HuH-7 (cell line): ENCODE measurements around the gene SMG6.
"Not testable (repeated sequence)": the region's sequence is repeated elsewhere in the genome, so short reads cannot be mapped to it uniquely, and the experiment has no call there.

ENCODE experiments used
- DNase-seq: peaks from one replicate; pipeline ENCODE4 v3.0.0; 2011; ENCODE audit warnings: low spot score

Gene SMG6

GRCh38 chr17:2178798-2179501 is 124.6 kb downstream of the SMG6 start:
- no peak for DNase-seq

- DNase-seq: no peak
Measured at GRCh38 chr17:2177235-2177811, 126.3 kb downstream of the SMG6 start.

DNA sequence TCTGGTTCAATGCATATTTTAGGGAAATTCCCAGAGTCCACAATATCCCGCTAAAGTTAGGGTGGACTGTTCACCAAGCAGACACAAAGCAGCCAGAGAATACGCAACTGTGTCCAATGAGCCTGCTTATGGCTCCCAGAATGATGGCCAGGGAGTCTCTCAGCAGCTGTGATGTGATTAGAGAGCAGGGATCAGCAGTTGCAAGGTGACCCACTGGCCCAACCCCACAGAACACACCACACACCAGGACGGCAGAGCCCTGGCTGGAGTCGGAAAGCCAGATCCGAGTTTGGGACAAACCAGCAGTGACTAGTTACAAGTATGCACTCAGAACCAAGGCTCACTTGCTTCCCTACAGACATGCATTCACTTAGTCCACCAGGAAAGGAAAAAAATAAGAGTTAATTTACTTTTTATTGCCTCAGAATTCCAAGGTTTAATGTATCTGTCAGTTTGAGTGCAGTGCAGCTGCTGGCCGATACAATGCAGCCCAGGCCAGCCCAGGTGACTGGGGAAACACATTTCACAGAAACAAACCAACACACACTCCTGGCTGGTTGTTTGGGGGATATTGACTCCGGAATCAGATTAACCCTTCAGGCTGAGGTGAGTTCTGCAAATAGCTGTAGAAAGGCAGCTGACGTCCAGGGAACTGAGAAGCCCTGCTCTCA is 127.0 kb downstream of the SMG6 start:
- DNase-seq: no peak

DNA sequence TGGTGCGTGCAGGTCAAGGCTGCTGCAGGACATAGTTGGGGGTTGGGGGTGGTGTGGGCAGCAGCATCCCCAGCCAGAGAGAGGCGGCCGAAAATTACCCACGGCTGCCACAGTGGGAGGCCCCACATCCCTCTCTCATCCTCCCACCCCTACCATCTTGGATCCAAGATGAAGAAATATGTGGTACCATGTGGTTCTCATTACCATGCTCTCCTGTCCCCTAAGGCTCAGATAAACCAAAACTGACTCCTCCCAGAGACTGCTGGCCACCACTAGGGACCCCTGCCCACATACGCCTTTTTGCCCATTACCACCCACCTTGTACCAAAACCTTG is 128.3 kb downstream of the SMG6 start:
- no peak for DNase-seq

DNA sequence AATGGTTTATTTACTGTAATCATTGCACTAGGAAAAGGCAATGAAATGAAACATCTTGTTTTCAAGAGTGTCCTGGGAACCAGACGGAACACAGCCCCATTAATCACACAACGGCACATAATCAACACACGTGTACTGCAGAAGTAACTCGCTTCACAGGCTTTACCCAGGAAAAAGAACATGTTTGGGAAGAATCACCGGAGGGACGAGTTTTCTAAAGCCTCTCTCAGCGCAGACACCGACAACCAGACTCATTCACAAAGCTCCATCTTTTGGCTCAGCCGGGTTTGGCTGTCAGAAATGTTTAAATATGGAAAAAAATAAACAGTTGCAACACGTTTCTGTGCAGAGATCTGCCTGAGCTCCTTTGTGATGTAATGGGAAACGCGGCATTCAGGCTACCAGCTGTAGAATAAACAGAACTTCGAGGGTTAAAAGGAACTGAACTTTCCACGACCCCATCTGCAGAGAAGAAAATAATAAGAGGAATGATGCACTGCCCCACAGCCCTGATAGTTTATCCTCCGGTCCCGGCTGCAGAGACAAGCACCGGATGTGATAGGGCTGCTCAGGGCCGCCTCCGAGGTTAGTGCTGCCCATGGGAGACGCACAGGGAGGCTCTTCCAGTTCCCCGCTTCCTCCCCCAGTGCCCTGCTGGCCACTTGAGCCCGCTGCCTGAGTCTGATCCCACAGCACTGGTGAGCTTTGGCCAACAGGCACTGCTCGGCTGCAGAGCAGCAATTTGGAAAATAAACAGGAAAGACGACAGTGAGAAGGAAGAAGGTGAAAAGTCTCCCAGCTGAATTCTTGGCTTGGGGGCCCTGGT is 128.9 kb downstream of the SMG6 start:
- peak; percentile 34 for DNase-seq

DNA sequence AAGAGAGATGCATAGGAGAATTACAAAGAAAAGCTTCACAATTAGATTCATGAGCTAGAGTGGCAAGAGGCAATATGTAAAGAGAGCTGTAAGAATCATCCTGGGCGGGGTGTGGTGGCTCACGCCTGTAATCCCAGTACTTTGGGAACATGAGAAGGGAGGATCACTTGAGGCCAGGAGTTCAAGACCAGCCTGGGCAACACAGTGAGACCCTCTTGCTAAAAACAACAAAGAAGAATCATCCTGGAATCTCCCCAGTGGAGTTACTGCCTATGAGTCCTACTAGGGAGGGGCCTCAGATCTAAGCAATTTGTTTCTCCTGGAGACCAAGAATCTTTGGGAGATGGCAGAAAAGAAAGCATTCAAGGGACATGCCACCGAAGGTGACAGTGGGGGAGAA is 129.6 kb downstream of the SMG6 start:
- DNase-seq: no peak

- DNase-seq: no peak
Measured at GRCh38 chr17:2172999-2173398, 130.6 kb downstream of the SMG6 start.

DNA sequence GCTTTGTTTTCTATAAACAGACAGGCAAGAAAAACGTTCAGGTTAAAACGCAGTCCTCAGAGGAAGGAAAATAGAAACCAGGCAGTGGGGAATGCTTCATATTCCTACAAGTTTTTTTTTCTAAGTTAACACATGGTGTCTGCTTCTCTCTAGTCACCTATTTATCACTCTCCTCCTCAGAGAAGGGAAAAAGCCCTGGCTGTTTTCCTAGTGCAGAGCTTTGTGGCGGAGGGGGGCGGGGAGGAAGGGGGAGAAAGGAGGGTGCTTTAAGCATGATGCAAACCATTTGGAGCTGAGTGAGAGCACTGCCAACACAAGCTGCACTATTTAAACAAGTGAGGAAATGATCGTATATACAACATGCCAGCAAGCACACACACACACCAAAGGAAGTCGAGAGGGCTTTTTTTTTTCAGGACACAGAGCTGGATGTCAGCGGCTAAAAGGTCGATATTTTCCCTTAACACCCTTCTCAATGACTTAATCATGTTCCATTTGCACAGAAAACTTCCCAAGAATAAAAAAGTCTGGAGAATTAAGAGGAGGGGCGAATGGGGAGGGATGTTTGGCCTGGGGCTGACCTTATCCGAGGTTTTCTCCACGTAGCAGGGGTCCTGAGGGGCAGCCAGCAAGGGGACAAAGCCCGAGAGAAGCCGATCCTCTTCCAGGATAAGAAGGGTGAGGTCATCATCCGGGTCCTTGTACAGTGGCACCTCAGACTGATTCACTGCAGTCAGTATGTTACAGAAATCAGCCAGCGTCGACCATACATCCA is 131.3 kb downstream of the SMG6 start:
- DNase-seq: no peak

- DNase-seq: no peak
Measured at GRCh38 chr17:2171702-2172076, 131.9 kb downstream of the SMG6 start.

- peak; percentile 28 for DNase-seq
Measured at GRCh38 chr17:2170023-2170422, 133.6 kb downstream of the SMG6 start.

GRCh38 chr17:2165723-2166122 is 137.9 kb downstream of the SMG6 start:
- DNase-seq: not testable (repeated sequence)

GRCh38 chr17:2158396-2158780 is 145.2 kb downstream of the SMG6 start:
- no peak for DNase-seq

DNA sequence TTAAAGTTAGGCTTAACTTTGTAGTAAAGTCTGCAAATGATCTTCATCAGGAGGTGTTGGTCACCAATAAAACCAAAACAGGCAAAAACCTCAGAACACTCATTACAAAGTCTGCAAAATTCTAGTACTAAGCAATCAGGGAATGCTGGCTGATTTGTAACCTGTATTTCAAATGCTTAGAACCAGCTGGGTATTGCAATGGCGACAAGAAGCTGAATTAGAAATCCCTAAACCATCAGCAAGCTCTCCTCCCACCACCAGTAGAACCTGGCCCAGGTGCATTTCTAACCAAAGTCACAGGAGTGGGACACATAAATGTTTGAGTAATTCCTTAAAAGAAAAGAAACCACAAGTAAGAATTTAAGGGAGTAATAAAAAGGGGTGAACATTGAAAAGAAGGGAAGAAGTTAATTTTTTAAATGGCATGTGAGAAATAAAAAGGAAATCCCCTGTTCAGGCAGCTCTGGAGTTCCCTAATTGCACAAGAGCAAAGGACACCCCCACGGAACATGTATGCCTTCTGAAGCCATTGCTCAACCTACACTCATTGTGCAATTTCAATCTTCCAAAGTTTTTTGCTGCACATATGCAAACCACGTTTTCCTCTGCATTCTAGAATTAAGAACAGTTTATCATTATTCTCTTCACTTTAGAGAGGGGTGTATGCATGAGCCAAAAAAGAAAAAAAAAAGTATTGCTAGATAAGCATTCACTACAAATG is 145.8 kb downstream of the SMG6 start:
- no peak for DNase-seq

DNA sequence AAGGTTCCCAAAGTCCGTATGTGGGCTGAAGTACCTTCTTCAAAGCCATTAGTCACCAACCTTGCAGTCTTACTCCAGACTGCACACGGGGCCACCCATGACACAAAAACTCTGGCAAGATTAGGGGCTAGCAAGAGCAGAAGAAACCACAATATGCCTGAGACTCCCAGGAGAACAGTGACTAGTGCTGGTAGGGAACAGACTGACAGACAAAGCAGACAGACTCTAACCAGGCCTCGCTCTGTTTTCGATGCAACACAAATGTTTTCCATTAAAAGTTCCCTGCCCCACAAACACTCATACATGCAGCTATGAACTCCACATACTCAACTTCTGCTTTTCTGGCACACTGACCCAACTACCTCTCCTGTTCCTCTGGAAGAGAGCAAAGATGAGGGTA is 146.5 kb downstream of the SMG6 start:
- DNase-seq: no peak

- no peak for DNase-seq
Measured at GRCh38 chr17:2156666-2157065, 146.9 kb downstream of the SMG6 start.

DNA sequence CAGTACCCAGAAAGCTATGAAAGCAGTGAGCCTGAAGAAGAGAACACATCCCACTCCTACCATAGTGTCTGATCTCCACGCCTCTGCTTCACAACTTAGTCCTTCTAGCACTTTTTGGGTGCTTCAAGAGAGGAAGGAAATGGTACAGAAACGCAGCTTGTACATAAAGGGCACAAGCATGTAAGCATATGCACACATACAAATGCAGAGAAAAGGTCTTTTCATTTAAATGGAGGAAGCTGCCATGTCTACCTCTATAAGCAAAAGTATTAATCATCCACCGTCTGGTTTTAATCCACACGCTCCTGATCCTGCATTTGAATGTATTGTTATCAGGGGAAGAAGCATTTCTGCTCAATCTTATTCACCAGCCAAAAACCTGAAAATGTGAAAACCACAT is 148.0 kb downstream of the SMG6 start:
- DNase-seq: no peak

GRCh38 chr17:2151358-2152033 is 152.1 kb downstream of the SMG6 start:
- DNase-seq: no peak

GRCh38 chr17:2150806-2151205 is 152.8 kb downstream of the SMG6 start:
- no peak for DNase-seq

GRCh38 chr17:2149934-2150333 is 153.7 kb downstream of the SMG6 start:
- no peak for DNase-seq

DNA sequence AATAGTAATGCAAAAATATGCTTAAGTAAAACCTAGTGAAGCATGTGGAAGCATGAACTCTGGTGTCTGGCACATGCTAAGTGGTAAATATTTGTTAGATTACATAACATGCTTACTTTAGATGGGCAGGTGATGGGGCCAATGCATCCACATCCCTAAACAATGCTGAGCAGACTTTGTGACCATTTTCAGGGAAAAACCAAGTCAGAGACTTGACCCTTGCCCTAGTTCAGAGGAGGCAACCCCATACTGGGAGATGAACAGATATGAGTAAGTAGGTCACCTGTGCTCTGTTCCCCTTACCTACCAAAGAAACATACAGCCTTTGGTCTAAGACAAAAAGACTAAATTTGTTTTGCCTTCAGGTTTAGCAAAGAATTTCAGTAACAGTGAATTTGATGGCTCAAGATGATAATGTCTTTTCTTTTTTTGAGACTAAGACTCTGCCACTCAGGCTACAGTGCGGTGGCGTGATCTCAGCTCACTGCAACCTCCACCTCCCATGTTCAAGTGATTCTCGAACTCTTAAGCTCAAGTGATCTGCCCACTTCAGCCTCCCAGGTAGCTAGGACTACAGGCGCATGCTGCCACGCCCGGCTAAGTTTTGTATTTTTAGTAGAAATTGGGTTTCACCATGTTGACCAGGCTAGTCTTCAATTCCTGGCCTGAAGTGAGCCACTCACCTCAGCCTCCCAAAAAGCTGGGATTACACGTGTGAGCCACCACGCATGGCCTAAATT is 157.3 kb downstream of the SMG6 start:
- DNase-seq: no peak
